MM.1S (cell line): ENCODE data around the gene NFATC1.

ENCODE experiments used
- EZH2 ChIP-seq: fragments of 300-600 bp; sonication (generic); optimal IDR thresholded peaks from 2 replicates; pipeline ENCODE3; 2017; ENCODE audit warnings: low read depth, mild to moderate bottlenecking, antibody characterized with exemption, low read length, mixed read lengths
- TF ChIP-seq, protein P1 (sequence below): fragments of 300-600 bp; sonication (generic); IDR thresholded peaks from 2 replicates; pipeline ENCODE4 v1.5.1; 2016; ENCODE audit warnings: antibody characterized with exemption, low read length, mixed read lengths

DNA sequence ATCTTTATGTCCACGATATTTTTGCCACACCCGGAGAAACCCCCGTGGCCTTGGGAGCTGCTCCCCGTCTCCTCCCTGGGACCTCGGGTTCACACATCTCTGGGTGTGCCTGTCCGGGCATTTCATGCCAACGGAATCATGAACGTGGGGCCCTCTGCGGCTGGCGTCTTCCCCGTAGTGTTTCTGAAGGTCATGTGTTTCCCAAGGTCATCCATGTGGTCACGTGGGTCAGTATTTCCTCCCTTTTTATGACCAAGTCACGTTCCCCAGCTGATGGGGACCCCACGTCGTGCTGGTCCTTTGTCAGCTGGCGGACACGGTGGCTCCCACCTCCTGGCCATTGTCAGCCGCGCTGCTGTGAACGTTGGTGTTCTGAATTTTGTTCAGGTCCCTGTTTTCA, 135.7 kb downstream of the NFATC1 start:
- no peak for TF ChIP-seq EZH2
- TF ChIP-seq, protein P1, sequence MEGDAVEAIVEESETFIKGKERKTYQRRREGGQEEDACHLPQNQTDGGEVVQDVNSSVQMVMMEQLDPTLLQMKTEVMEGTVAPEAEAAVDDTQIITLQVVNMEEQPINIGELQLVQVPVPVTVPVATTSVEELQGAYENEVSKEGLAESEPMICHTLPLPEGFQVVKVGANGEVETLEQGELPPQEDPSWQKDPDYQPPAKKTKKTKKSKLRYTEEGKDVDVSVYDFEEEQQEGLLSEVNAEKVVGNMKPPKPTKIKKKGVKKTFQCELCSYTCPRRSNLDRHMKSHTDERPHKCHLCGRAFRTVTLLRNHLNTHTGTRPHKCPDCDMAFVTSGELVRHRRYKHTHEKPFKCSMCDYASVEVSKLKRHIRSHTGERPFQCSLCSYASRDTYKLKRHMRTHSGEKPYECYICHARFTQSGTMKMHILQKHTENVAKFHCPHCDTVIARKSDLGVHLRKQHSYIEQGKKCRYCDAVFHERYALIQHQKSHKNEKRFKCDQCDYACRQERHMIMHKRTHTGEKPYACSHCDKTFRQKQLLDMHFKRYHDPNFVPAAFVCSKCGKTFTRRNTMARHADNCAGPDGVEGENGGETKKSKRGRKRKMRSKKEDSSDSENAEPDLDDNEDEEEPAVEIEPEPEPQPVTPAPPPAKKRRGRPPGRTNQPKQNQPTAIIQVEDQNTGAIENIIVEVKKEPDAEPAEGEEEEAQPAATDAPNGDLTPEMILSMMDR = no peak
